PC-3 (cell line): Measurements from ENCODE around the gene MS4A6E. TPM values are rescaled to one million over a fixed set of nuclear protein-coding genes. Genes with fewer than 3 reads are reported as not detected.

ENCODE experiments used
- ATAC-seq: fragments of 200-7000 bp; cut with Tn5 transposase; 2 replicates; pipeline ENCODE4 v1.9.1; 2020; ENCODE audit warnings: mild to moderate bottlenecking, moderate library complexity
- BruUV-seq: library from RNA; stranded (reverse); fragments of 400-500 nt; replicated peaks from 2 replicates; lab custom pipeline; 2021; lab: Mats Ljungman, UMichigan
- CTCF ChIA-PET: fragments of 300-600 bp; sonication (Branson Sonifier 250); formaldehyde crosslinking; loops from one replicate; lab custom pipeline; 2022; ENCODE audit warnings: antibody characterized with exemption; lab: Charles Lee
- POLR2A ChIA-PET: fragments of 300-600 bp; sonication (Branson Sonifier 250); formaldehyde crosslinking; loops from one replicate; lab custom pipeline; 2022; ENCODE audit warnings: antibody characterized with exemption; ENCODE audit not compliant: unreplicated experiment; lab: Charles Lee
- DNase-seq: peaks from one replicate; pipeline ENCODE4 v3.0.0-alpha.2; 2015
- H2AFZ ChIP-seq: fragments of 300-600 bp; sonication (generic); 2 replicates; pipeline ENCODE4 v1.6.0; 2016; ENCODE audit warnings: antibody characterized with exemption, low read length
- H3F3A ChIP-seq: fragments of 300-600 bp; sonication (generic); one replicate; pipeline ENCODE4 v1.6.0; 2017; ENCODE audit warnings: antibody characterized with exemption, low read length, control low read depth, mild to moderate bottlenecking; ENCODE audit not compliant: unreplicated experiment
- H3K27ac ChIP-seq: fragments of 300-600 bp; sonication (generic); 2 replicates; pipeline ENCODE4 v1.5.1; 2016; ENCODE audit warnings: mild to moderate bottlenecking, low read length
- H3K27me3 ChIP-seq: fragments of 300-600 bp; sonication (generic); 2 replicates; pipeline ENCODE4 v1.6.1; 2016; ENCODE audit warnings: low read length, mixed read lengths
- H3K36me3 ChIP-seq: fragments of 300-600 bp; sonication (generic); 2 replicates; pipeline ENCODE4 v1.6.1; 2016; ENCODE audit warnings: low read depth, mixed run types, low read length, mixed read lengths
- H3K4me1 ChIP-seq: fragments of 300-600 bp; sonication (generic); 2 replicates; pipeline ENCODE4 v1.5.1; 2016; ENCODE audit warnings: low read length; ENCODE audit not compliant: insufficient read depth
- H3K4me2 ChIP-seq: fragments of 300-600 bp; sonication (generic); 2 replicates; pipeline ENCODE4 v1.6.0; 2016; ENCODE audit warnings: low read length
- H3K4me3 ChIP-seq: fragments of 300-600 bp; sonication (generic); 2 replicates; pipeline ENCODE4 v1.5.1; 2016; ENCODE audit warnings: mild to moderate bottlenecking, low read length, mixed read lengths
- H3K79me2 ChIP-seq: fragments of 300-600 bp; sonication (generic); 2 replicates; pipeline ENCODE4 v1.6.1; 2017; ENCODE audit warnings: low read length, mixed read lengths
- H3K9ac ChIP-seq: fragments of 300-600 bp; sonication (generic); 2 replicates; pipeline ENCODE4 v1.6.0; 2016; ENCODE audit warnings: mild to moderate bottlenecking, low read length
- H3K9me2 ChIP-seq: fragments of 300-600 bp; sonication (generic); replicated peaks from 2 replicates; pipeline ENCODE4 v1.6.1; 2016; ENCODE audit warnings: mixed run types, low read length, mixed read lengths
- H3K9me3 ChIP-seq: fragments of 300-600 bp; sonication (generic); 2 replicates; pipeline ENCODE4 v1.6.1; 2016; ENCODE audit warnings: low read length, mixed read lengths
- H4K20me1 ChIP-seq: fragments of 300-600 bp; sonication (generic); 2 replicates; pipeline ENCODE4 v1.6.1; 2016; ENCODE audit warnings: low read length, mixed read lengths
- CTCF ChIP-seq: fragments of 300-600 bp; sonication (generic); conservative IDR thresholded peaks from 2 replicates; pipeline ENCODE4 v1.5.1; 2017; ENCODE audit warnings: antibody characterized with exemption, low read depth, mild to moderate bottlenecking, low read length
- EZH2 ChIP-seq: fragments of 300-600 bp; sonication (generic); IDR thresholded peaks from one replicate; pipeline ENCODE4 v1.6.1; 2017; ENCODE audit warnings: antibody characterized with exemption, mild to moderate bottlenecking, low read length; ENCODE audit not compliant: unreplicated experiment
- EZH2phosphoT487 ChIP-seq: fragments of 300-600 bp; sonication (generic); IDR thresholded peaks from 2 replicates; pipeline ENCODE4 v1.6.1; 2018; ENCODE audit warnings: mild to moderate bottlenecking, antibody characterized with exemption, low read length, borderline replicate concordance
- intact Hi-C: fragments of 100-400 bp; cut with micrococcal nuclease; formaldehyde crosslinking; loops from 2 replicates; pipeline ENCODE4 v1.9.0; 2023
- total RNA-seq: library from RNA; depleted of rRNA; stranded (reverse); fragments of >200 nt; gene quantifications from 2 replicates; pipeline ENCODE4 v1.2.3, GENCODE V29; 2014

The MS4A6E gene
- total RNA-seq, 1 experiment from 2014 or later = not detected

- Histone ChIP-seq H3K4me1 (no peaks in the 10 kb centered on the region), H3K79me2 (no peaks in the 10 kb centered on the region), H3K4me3 (no peak overlapping the region), H3K9me3 (no peaks in the 10 kb centered on the region), H3K9me2 (no peaks in the 10 kb centered on the region), H3K27me3 (peaks cover 50% of the 10 kb centered on the region), H3K27ac (no peak overlapping the region), H3F3A (no peaks in the 10 kb centered on the region), H2AFZ (no peak overlapping the region), H3K4me2 (no peak overlapping the region), H3K9ac (no peak overlapping the region), H4K20me1 (no peaks in the 10 kb centered on the region), H3K36me3 (no peaks in the 10 kb centered on the region)
- intact Hi-C loops = no loop called here
- BruUV-seq = no TSS peak
- no peak for TF ChIP-seq EZH2phosphoT487
- peak; percentile 79 for TF ChIP-seq CTCF
- no peak for TF ChIP-seq EZH2
- POLR2A ChIA-PET = no interaction called here
- DNase-seq (peak; percentile 71), ATAC-seq (no peak)
- CTCF ChIA-PET = no interaction called here
These were observed 16.1 kb downstream of the MS4A6E start for GRCh38 chr11:60343094-60343704.

DNA sequence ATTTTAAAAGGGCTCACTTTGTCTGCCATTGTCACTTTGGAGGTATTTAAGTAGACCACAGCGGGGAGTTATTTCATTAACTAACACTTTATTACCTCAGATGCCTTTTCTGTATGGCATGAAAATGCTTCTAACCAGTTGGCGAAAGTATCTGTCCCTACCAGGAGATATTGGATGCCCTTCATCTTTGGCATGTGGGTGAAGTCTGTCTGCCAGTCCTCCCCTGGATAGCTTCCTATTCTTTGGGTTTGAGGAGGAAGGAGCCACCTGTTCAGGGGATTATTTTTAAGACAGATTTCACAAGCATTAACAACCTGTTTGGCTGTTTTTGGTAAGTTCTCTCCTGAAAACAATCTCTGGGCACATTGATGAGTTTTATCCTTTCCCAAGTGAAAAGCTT, 17.1 kb downstream of the MS4A6E start:
- Histone ChIP-seq H3K79me2 (no peaks in the 10 kb centered on the region), H2AFZ (no peak overlapping the region), H3K9ac (no peak overlapping the region), H4K20me1 (no peaks in the 10 kb centered on the region), H3F3A (no peaks in the 10 kb centered on the region), H3K9me2 (no peaks in the 10 kb centered on the region), H3K27me3 (peaks cover 57% of the 10 kb centered on the region), H3K36me3 (no peaks in the 10 kb centered on the region), H3K9me3 (no peaks in the 10 kb centered on the region), H3K4me1 (no peaks in the 10 kb centered on the region), H3K4me3 (no peak overlapping the region), H3K27ac (no peak overlapping the region), H3K4me2 (no peak overlapping the region)
- intact Hi-C loops = no loop called here
- TF ChIP-seq CTCF (no peak), EZH2 (no peak), EZH2phosphoT487 (no peak)
- no TSS peak for BruUV-seq
- ChIA-PET CTCF (no interaction called here), POLR2A (no interaction called here)
- DNase-seq = no peak
- no peak for ATAC-seq

DNA sequence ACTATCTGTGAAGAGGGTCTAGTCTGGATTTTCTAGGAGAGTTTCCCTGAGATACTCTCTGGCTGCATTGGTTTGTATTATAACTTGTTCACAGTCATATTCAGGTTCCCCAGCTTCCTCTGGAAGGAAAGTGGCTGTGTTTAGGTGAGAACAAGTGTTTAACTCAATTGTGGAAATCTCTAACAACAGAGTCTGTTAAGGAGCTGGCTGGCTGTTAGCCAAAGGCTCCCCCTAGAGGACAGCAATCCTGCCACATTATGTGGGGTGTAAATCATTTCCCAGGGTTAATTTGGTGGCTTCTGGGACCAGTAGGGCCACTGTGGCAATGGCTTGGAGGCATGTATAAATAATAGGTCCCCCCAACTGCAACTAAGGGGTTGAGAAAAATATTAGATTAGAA, 18.4 kb downstream of the MS4A6E start:
- ChIA-PET POLR2A (interaction anchor here (0.6 kb wide), 1 partner anchor 172 kb away, joined by 6 read pairs; no protein-coding TSS in a partner anchor), CTCF (no interaction called here)
- H3K4me3 ChIP-seq = no peak overlapping the region
- no TSS peak for BruUV-seq
- ATAC-seq = no peak
- no peaks in the 10 kb centered on the region for H4K20me1 ChIP-seq
- TF ChIP-seq CTCF (peak; percentile 70), EZH2phosphoT487 (no peak), EZH2 (no peak)
- no peak overlapping the region for H3K9ac ChIP-seq
- no peaks in the 10 kb centered on the region for H3K4me1 ChIP-seq
- intact Hi-C loops = no loop called here
- no peak overlapping the region for H3K27ac ChIP-seq
- no peaks in the 10 kb centered on the region for H3K9me3 ChIP-seq
- H3F3A ChIP-seq = no peaks in the 10 kb centered on the region
- H3K27me3 ChIP-seq = peaks cover 58% of the 10 kb centered on the region
- peak; percentile 54 for DNase-seq
- H3K4me2 ChIP-seq = no peak overlapping the region
- no peaks in the 10 kb centered on the region for H3K79me2 ChIP-seq
- H3K9me2 ChIP-seq = no peaks in the 10 kb centered on the region
- H3K36me3 ChIP-seq = no peaks in the 10 kb centered on the region
- no peak overlapping the region for H2AFZ ChIP-seq
